ENCODE data around the gene GRIFIN. TPM values are rescaled to one million over a fixed set of nuclear protein-coding genes. Genes with fewer than 3 reads are reported as not detected.

GRIFIN gene
- total RNA-seq, 2 donors from 2014 or later, result not detected

DNA sequence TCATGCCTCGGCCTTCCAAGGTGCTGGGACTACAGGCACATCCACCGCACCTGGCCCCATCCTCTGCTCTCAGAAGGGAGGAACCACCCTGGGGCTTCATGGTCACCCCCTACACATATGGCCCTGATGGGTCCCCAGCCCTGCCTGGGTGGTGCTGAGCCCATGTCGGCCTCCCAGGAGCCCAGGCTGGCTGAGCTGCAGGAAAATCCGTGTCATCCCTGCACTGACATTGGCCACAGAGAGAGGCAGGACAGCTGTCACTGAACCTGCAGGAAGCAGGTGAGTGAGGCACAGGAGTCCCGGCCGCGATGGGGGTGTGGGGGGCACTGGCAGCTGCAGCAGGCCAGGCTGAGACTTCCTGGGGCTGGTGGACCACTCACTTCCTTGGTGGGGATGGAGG lies 8.0 kb downstream of the GRIFIN start:
- no peak for DNase-seq
- Histone ChIP-seq H3K9ac (ENCODE audit: low read depth in 2 of 2, low read length in 2 of 2) (no peak overlapping the region), H3K9me3 (no peaks in the 10 kb centered on the region), H3K4me3 (no peak overlapping the region), H3K27ac (no peak overlapping the region), H3K4me1 (no peaks in the 10 kb centered on the region), H3K36me3 (no peaks in the 10 kb centered on the region), H3K27me3 (no peaks in the 10 kb centered on the region)
- intact Hi-C loops (cut with DNase I), result no loop called here
- TF ChIP-seq, protein P1, sequence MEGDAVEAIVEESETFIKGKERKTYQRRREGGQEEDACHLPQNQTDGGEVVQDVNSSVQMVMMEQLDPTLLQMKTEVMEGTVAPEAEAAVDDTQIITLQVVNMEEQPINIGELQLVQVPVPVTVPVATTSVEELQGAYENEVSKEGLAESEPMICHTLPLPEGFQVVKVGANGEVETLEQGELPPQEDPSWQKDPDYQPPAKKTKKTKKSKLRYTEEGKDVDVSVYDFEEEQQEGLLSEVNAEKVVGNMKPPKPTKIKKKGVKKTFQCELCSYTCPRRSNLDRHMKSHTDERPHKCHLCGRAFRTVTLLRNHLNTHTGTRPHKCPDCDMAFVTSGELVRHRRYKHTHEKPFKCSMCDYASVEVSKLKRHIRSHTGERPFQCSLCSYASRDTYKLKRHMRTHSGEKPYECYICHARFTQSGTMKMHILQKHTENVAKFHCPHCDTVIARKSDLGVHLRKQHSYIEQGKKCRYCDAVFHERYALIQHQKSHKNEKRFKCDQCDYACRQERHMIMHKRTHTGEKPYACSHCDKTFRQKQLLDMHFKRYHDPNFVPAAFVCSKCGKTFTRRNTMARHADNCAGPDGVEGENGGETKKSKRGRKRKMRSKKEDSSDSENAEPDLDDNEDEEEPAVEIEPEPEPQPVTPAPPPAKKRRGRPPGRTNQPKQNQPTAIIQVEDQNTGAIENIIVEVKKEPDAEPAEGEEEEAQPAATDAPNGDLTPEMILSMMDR (IDR thresholded peaks at IDR 0.05), result no peak

DNA sequence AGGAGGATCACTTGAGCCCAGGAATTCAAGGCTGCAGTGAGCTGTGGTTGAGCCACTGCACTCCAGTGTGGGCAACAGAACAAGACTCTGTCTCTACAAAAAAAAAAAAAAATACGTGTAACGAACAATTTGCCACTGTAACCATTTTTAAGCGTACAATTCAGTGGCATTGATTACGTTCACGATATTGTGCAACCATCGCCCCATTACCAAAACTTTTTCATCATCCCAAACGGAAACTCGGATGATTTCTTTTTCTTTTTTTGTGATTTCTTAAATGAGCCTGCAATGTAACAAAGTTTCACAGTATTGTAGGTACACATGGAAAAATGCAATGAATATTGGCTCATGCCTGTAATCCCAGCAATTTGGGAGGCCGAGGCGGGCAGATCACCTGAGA lies 9.5 kb downstream of the GRIFIN start:
- Histone ChIP-seq H3K27ac (no peak overlapping the region), H3K36me3 (no peaks in the 10 kb centered on the region), H3K9me3 (no peaks in the 10 kb centered on the region), H3K4me3 (no peak overlapping the region), H3K4me1 (no peaks in the 10 kb centered on the region), H3K9ac (ENCODE audit: low read depth in 2 of 2, low read length in 2 of 2) (no peak overlapping the region), H3K27me3 (no peaks in the 10 kb centered on the region)
- intact Hi-C loops (cut with DNase I), result no loop called here
- TF ChIP-seq, protein P1 (IDR thresholded peaks at IDR 0.05), result no peak
- DNase-seq, result no peak

DNA sequence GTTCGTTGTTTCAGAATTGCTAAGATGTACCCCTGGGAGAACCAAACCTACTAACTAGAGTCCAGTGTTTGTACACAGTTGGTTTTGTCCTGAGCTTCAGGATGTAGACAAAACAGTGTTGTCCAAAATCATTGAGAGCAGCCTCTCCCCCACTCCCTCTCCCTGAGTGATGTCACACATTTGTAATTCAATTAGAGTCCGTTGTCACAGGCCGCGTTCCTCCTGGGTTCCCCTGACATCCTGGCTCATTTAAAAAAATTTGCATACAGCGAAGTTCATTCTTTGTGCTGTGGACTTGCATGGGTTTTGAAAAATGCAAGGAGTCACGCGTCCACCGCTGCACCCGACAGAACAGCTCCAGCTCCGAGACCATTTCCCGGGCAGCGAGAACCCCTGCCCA lies 10.3 kb downstream of the GRIFIN start:
- no peak overlapping the region for H3K9ac ChIP-seq (ENCODE audit: low read depth in 2 of 2, low read length in 2 of 2)
- H3K27me3 ChIP-seq, result no peaks in the 10 kb centered on the region
- H3K9me3 ChIP-seq, result no peaks in the 10 kb centered on the region
- no peaks in the 10 kb centered on the region for H3K4me1 ChIP-seq
- no peak overlapping the region for H3K27ac ChIP-seq
- no peak for DNase-seq
- no peaks in the 10 kb centered on the region for H3K36me3 ChIP-seq
- TF ChIP-seq, protein P1 (IDR thresholded peaks at IDR 0.05), result no peak
- no peak overlapping the region for H3K4me3 ChIP-seq
- intact Hi-C loops (cut with DNase I), result no loop called here

DNA sequence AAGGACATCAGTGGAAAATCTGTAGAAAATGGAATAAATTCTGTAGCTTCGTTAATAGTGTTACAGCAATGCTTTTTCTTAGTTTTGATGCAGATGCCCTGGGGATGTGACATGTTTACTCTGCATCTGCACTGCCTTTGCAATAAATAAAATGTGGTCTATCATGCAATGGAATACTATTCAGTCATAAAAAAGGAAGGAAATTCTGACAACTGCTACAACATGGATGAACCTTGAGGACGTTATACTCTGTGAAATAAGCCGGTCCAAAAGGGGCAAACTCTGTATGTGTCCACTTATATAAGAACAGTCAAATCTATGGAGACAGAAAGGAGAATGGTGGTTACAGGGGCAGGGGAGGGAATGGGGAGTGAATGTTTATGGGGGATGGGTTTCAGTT lies 13.5 kb downstream of the GRIFIN start:
- intact Hi-C loops (cut with DNase I), result no loop called here
- H3K36me3 ChIP-seq, result no peaks in the 10 kb centered on the region

DNA sequence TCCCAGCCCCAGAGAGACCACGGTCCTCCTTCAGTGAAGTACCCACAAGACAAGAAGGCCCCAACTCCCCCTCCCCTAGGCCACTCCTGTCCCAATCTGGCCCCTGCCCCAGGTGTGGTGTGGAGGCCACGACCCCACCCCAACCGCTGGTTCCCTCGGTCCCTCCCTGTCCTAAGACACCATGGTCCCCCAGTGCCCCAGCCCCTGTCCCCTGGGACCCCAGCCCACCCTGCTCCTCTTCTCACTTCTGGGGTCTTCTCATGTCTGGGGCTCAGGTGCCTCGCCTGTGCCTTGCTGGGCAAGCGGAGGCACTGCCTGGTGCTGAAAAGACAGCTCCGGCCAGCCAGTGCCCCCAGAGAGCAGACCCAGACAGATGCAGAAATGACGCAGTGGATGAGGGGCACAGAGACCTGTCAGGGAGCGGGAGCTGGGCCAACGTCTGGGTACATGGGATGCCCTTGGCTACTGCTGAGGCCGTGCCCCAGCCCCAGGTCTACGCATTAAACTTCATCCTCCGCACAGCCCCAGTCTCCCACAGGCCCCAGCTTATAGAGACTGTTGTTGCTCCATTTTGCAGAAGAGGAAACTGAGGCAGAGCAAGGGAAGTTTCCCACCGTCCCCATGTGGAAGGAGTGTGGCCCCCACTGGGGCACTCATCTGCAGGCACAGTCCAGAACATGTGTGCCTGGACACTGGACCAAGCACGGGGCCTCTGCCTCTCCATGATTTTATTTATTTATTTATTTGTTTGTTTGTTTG lies 14.8 kb downstream of the GRIFIN start:
- H3K9ac ChIP-seq (ENCODE audit: low read depth in 2 of 2, low read length in 2 of 2), result no peak overlapping the region
- no peaks in the 10 kb centered on the region for H3K36me3 ChIP-seq
- no peak overlapping the region for H3K4me3 ChIP-seq
- no peaks in the 10 kb centered on the region for H3K9me3 ChIP-seq
- DNase-seq, result no peak
- intact Hi-C loops (cut with DNase I), result no loop called here
- TF ChIP-seq, protein P1 (IDR thresholded peaks at IDR 0.05), result no peak
- no peak overlapping the region for H3K27ac ChIP-seq
- no peaks in the 10 kb centered on the region for H3K4me1 ChIP-seq
- H3K27me3 ChIP-seq, result no peaks in the 10 kb centered on the region

More for the DNA sequence above, 13.5 kb downstream of the GRIFIN start:
- TF ChIP-seq, protein P1 (IDR thresholded peaks at IDR 0.05), result no peak
- no peaks in the 10 kb centered on the region for H3K27me3 ChIP-seq
- H3K27ac ChIP-seq, result no peak overlapping the region
- H3K9ac ChIP-seq (ENCODE audit: low read depth in 2 of 2, low read length in 2 of 2), result no peak overlapping the region
- no peak for DNase-seq
- H3K4me1 ChIP-seq, result no peaks in the 10 kb centered on the region
- H3K4me3 ChIP-seq, result no peak overlapping the region
- no peaks in the 10 kb centered on the region for H3K9me3 ChIP-seq

Data from colonic mucosa (tissue), 4 donors.